ENCODE data around the gene IL19. TPM values are rescaled to one million over a fixed set of nuclear protein-coding genes. Genes with fewer than 3 reads are reported as not detected.

The IL19 gene
- total and polyA plus RNA-seq, 8 donors: not detected

- no peak for TF ChIP-seq CTCF (IDR thresholded peaks at IDR 0.05)
- FAIRE-seq (no peak), ATAC-seq (no peak), DNase-seq (no peak)
- Histone ChIP-seq H3K4me3 (no peak overlapping the region), H3K27ac (no peak overlapping the region), H3K9me3 (no peaks in the 10 kb centered on the region), H3K36me3 (no peaks in the 10 kb centered on the region), H3K4me1 (no peaks in the 10 kb centered on the region), H3K27me3 (no peaks in the 10 kb centered on the region)
- WGBS, 2 donors: 90 to 95% methylated on average over 1 of the region's 1 CpG
- intact Hi-C loops (cut with DNase I): no loop called here
Measured at GRCh38 chr1:206828061-206828460, 57.5 kb downstream of the IL19 start.

- FAIRE-seq: no peak
- no peak for ATAC-seq
- 67 to 76% methylated on average over 4 of the region's 4 CpGs for WGBS, 2 donors
- no peaks in the 10 kb centered on the region for H3K4me1 ChIP-seq
- H3K27me3 ChIP-seq: no peaks in the 10 kb centered on the region
- H3K4me3 ChIP-seq: no peak overlapping the region
- no peak for DNase-seq
- no peak for TF ChIP-seq CTCF (IDR thresholded peaks at IDR 0.05)
- H3K27ac ChIP-seq: no peak overlapping the region
- intact Hi-C loops (cut with DNase I): no loop called here
- H3K36me3 ChIP-seq: no peaks in the 10 kb centered on the region
- no peaks in the 10 kb centered on the region for H3K9me3 ChIP-seq
Measured at GRCh38 chr1:206828765-206829164, 58.2 kb downstream of the IL19 start.

- no peaks in the 10 kb centered on the region for H3K9me3 ChIP-seq
- no peaks in the 10 kb centered on the region for H3K36me3 ChIP-seq
- no peak for DNase-seq
- no peak for ATAC-seq
- intact Hi-C loops (cut with DNase I): no loop called here
- H3K4me1 ChIP-seq: no peaks in the 10 kb centered on the region
- no peak overlapping the region for H3K4me3 ChIP-seq
- no peak overlapping the region for H3K27ac ChIP-seq
- 81 to 85% methylated on average over 6 of the region's 6 CpGs for WGBS, 2 donors
- no peaks in the 10 kb centered on the region for H3K27me3 ChIP-seq
- no peak for TF ChIP-seq CTCF (IDR thresholded peaks at IDR 0.05)
- FAIRE-seq: no peak
Measured at GRCh38 chr1:206829282-206829681, 58.7 kb downstream of the IL19 start.

- DNase-seq (no peak), FAIRE-seq (no peak), ATAC-seq (no peak)
- TF ChIP-seq CTCF (IDR thresholded peaks at IDR 0.05): no peak
- Histone ChIP-seq H3K27me3 (no peaks in the 10 kb centered on the region), H3K27ac (no peak overlapping the region), H3K36me3 (no peaks in the 10 kb centered on the region), H3K4me3 (no peak overlapping the region), H3K4me1 (no peaks in the 10 kb centered on the region), H3K9me3 (no peaks in the 10 kb centered on the region)
- intact Hi-C loops (cut with DNase I): no loop called here
- WGBS, 2 donors: 82 to 89% methylated on average over 2 of the region's 2 CpGs
Measured at GRCh38 chr1:206829875-206830274, 59.3 kb downstream of the IL19 start.

- DNase-seq (no peak), FAIRE-seq (no peak), ATAC-seq (no peak)
- H3K9me3 ChIP-seq: no peaks in the 10 kb centered on the region
- intact Hi-C loops (cut with DNase I): no loop called here
- TF ChIP-seq CTCF (IDR thresholded peaks at IDR 0.05): no peak
- H3K27me3 ChIP-seq: no peaks in the 10 kb centered on the region
- H3K27ac ChIP-seq: no peak overlapping the region
- no peaks in the 10 kb centered on the region for H3K36me3 ChIP-seq
- no peak overlapping the region for H3K4me3 ChIP-seq
- H3K4me1 ChIP-seq: no peaks in the 10 kb centered on the region
- 83% methylated on average over 4 of the region's 4 CpGs for WGBS, 2 donors
Measured at GRCh38 chr1:206831650-206832049, 61.1 kb downstream of the IL19 start.

All from pancreas (tissue), 10 donors.